ENCODE results near the gene KLHL14. TPM values are rescaled to one million over a fixed set of nuclear protein-coding genes. Genes with fewer than 3 reads are reported as not detected.

Gene KLHL14
- total and polyA plus RNA-seq, 2 donors (not counting 3 experiments of a cell fraction or from before 2014, with no cell fraction given), result not detected

GRCh38 chr18:32750328-32750727, 22.5 kb downstream of the KLHL14 start:
- Histone ChIP-seq H3K4me3 (replicated peaks in 1 of 3; ENCODE audit: insufficient read depth in 1 of 3, low read depth in 1 of 3, low read length in 3 of 3) (no peak overlapping the region), H3K4me2 (ENCODE audit: insufficient read depth, low read length) (no peak overlapping the region), H4K20me1 (replicated peaks; ENCODE audit: control insufficient read depth, extremely low read depth, insufficient read depth, low read length) (no peaks in the 10 kb centered on the region), H3K27ac (ENCODE audit: insufficient read depth, low read depth, low read length) (no peak overlapping the region), H2AFZ (ENCODE audit: low read depth, low read length) (no peak overlapping the region), H3K36me3 (ENCODE audit: control insufficient read depth in 2 of 2, extremely low read depth in 1 of 2, insufficient read depth in 2 of 2, low read length in 2 of 2) (no peaks in the 10 kb centered on the region), H3K9me1 (replicated peaks; ENCODE audit: control insufficient read depth, extremely low read depth, insufficient read depth, low read length) (no peaks in the 10 kb centered on the region), H3K27me3 (ENCODE audit: control insufficient read depth in 2 of 2, insufficient read depth in 2 of 2, low read length in 2 of 2) (peaks cover 0 to 2% of the 10 kb centered on the region in 2 experiments), H3K9ac (replicated peaks; ENCODE audit: extremely low read depth, insufficient read depth, low read length) (no peak overlapping the region), H3K4me1 (ENCODE audit: control insufficient read depth, extremely low read depth, insufficient read depth, low read length) (no peaks in the 10 kb centered on the region), H3K9me3 (replicated peaks; ENCODE audit: control insufficient read depth, insufficient read depth, low read length) (no peaks in the 10 kb centered on the region), H3K79me2 (ENCODE audit: control insufficient read depth, insufficient read depth, low read length) (no peaks in the 10 kb centered on the region)
- ChIA-PET CTCF (interaction anchor here (0.6 to 1.1 kb wide), 2 partner anchors 21 to 41 kb away, joined by 3 to 4 read pairs; no protein-coding TSS in a partner anchor), POLR2A (no interaction called here)
- DNase-seq (ENCODE audit: low read depth, low spot score) (no peak), FAIRE-seq (no peak)
- BruUV-seq (replicated peaks), result no TSS peak
- intact Hi-C loops (cut with micrococcal nuclease) (no loop called here), dilution Hi-C loops (cut with MboI; ENCODE audit: extremely low pct_ligation_motif_present, low sequenced_read_pairs) (no loop called here)
- TF ChIP-seq FOS (IDR thresholded peaks at IDR 0.05; ENCODE audit: borderline replicate concordance, insufficient read depth, low read length), result no peak
- TF ChIP-seq JUN (IDR thresholded peaks at IDR 0.05; ENCODE audit: borderline replicate concordance, insufficient read depth, insufficient read length, low read depth), result no peak

- no peaks in the 10 kb centered on the region for H3K4me1 ChIP-seq (ENCODE audit: control insufficient read depth, extremely low read depth, insufficient read depth, low read length)
- H3K4me3 ChIP-seq (replicated peaks in 1 of 3; ENCODE audit: insufficient read depth in 1 of 3, low read depth in 1 of 3, low read length in 3 of 3), result no peak overlapping the region
- ChIA-PET CTCF (no interaction called here), POLR2A (no interaction called here)
- H3K9me3 ChIP-seq (replicated peaks; ENCODE audit: control insufficient read depth, insufficient read depth, low read length), result no peaks in the 10 kb centered on the region
- H3K9ac ChIP-seq (replicated peaks; ENCODE audit: extremely low read depth, insufficient read depth, low read length), result no peak overlapping the region
- H4K20me1 ChIP-seq (replicated peaks; ENCODE audit: control insufficient read depth, extremely low read depth, insufficient read depth, low read length), result no peaks in the 10 kb centered on the region
- BruUV-seq (replicated peaks), result no TSS peak
- FAIRE-seq (no peak), DNase-seq (ENCODE audit: low read depth, low spot score) (no peak)
- H2AFZ ChIP-seq (ENCODE audit: low read depth, low read length), result no peak overlapping the region
- H3K79me2 ChIP-seq (ENCODE audit: control insufficient read depth, insufficient read depth, low read length), result no peaks in the 10 kb centered on the region
- no peak overlapping the region for H3K27ac ChIP-seq (ENCODE audit: insufficient read depth, low read depth, low read length)
- peaks cover 0 to 2% of the 10 kb centered on the region in 2 experiments for H3K27me3 ChIP-seq (ENCODE audit: control insufficient read depth in 2 of 2, insufficient read depth in 2 of 2, low read length in 2 of 2)
- H3K4me2 ChIP-seq (ENCODE audit: insufficient read depth, low read length), result no peak overlapping the region
- dilution Hi-C loops (cut with MboI; ENCODE audit: extremely low pct_ligation_motif_present, low sequenced_read_pairs) (no loop called here), intact Hi-C loops (cut with micrococcal nuclease) (no loop called here)
- H3K36me3 ChIP-seq (ENCODE audit: control insufficient read depth in 2 of 2, extremely low read depth in 1 of 2, insufficient read depth in 2 of 2, low read length in 2 of 2), result no peaks in the 10 kb centered on the region
- no peaks in the 10 kb centered on the region for H3K9me1 ChIP-seq (replicated peaks; ENCODE audit: control insufficient read depth, extremely low read depth, insufficient read depth, low read length)
- no peak for TF ChIP-seq JUN (IDR thresholded peaks at IDR 0.05; ENCODE audit: borderline replicate concordance, insufficient read depth, insufficient read length, low read depth)
- no peak for TF ChIP-seq MYC (IDR thresholded peaks at IDR 0.05; ENCODE audit: low read depth, low read length)
- no peak for TF ChIP-seq POLR2AphosphoS5 (IDR thresholded peaks at IDR 0.05; ENCODE audit: insufficient read depth, low read depth, low read length)
- no peak for TF ChIP-seq FOS (IDR thresholded peaks at IDR 0.05; ENCODE audit: borderline replicate concordance, insufficient read depth, low read length)
- TF ChIP-seq GATA2 (IDR thresholded peaks at IDR 0.05; ENCODE audit: insufficient read depth, insufficient read length, low read depth, low read length), result no peak
- TF ChIP-seq CTCF (IDR thresholded peaks at IDR 0.05; ENCODE audit: extremely low read depth in 1 of 2, insufficient read depth in 1 of 2, low read depth in 1 of 2, low read length in 2 of 2), result no peak
Observed at GRCh38 chr18:32749809-32750208, 23.0 kb downstream of the KLHL14 start.
